HCT116 (cell line): Measurements from ENCODE around the gene NACC2.

Experiments
- POLR2AphosphoS5 ChIP-seq: IDR thresholded peaks from 2 replicates; pipeline ENCODE4 v1.6.1; 2011; ENCODE audit warnings: mild to moderate bottlenecking, low read depth, low read length, moderate library complexity
- TCF7L2 ChIP-seq: IDR thresholded peaks from 2 replicates; pipeline ENCODE4 v1.7.0; 2011; ENCODE audit warnings: borderline replicate concordance, inconsistent platforms; ENCODE audit not compliant: insufficient read depth, insufficient read length; ENCODE audit errors: extremely low read depth
- ZFX ChIP-seq: fragments of 450-650 bp; IDR thresholded peaks from 2 replicates; pipeline ENCODE4 v1.6.1; 2017
- TF ChIP-seq, protein P1 (sequence below), 3 experiments: fragments of 200-600 bp in 1 of 3; sonication (generic) in 1 of 3; IDR thresholded peaks in 2 of 3; conservative IDR thresholded peaks in 1 of 3; 2 replicates each; pipeline ENCODE4 v1.5.1; 2012 to 2017; ENCODE audit warnings: low read depth in 2 of 3, low read length in 2 of 3, antibody characterized with exemption in 1 of 3, borderline replicate concordance in 1 of 3, control low read depth in 1 of 3, mild to moderate bottlenecking in 1 of 3, mixed read lengths in 1 of 3, mixed run types in 1 of 3, moderate library complexity in 1 of 3; ENCODE audit not compliant: insufficient read depth in 1 of 3

DNA sequence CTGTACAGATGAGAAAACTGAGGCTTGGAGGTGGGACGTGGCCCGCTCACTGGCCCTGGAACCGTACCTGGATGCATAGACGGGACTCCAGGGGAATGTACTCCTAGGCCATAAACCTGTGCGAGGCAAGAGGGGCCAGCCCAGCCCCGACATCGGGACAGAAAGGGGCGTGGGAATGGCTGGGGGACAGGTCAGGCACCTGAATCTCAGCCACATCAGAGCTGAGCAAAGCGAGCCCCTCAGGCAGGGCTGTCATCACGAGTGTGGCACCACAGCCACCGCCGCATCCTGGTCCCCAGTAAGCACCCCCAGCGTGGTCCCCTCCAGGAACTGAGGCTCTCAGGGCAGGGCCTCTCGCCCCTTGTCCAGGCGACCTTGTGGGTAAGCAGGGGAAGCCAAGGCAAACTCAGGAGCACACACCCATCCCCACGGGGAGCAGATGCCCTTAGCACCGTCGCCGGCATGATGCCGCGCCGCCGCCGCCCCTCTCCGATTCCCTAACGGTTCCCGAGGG, 16.5 kb downstream of the NACC2 start:
- no peak for TF ChIP-seq TCF7L2
- TF ChIP-seq, protein P1, sequence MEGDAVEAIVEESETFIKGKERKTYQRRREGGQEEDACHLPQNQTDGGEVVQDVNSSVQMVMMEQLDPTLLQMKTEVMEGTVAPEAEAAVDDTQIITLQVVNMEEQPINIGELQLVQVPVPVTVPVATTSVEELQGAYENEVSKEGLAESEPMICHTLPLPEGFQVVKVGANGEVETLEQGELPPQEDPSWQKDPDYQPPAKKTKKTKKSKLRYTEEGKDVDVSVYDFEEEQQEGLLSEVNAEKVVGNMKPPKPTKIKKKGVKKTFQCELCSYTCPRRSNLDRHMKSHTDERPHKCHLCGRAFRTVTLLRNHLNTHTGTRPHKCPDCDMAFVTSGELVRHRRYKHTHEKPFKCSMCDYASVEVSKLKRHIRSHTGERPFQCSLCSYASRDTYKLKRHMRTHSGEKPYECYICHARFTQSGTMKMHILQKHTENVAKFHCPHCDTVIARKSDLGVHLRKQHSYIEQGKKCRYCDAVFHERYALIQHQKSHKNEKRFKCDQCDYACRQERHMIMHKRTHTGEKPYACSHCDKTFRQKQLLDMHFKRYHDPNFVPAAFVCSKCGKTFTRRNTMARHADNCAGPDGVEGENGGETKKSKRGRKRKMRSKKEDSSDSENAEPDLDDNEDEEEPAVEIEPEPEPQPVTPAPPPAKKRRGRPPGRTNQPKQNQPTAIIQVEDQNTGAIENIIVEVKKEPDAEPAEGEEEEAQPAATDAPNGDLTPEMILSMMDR (IDR thresholded peaks at IDR 0.05 in 2 of 3, conservative IDR thresholded peaks at IDR 0.05 in 1 of 3; ENCODE audit: borderline replicate concordance in 1 of 3, insufficient read depth in 1 of 3, low read depth in 2 of 3, low read length in 2 of 3), result no peak
- TF ChIP-seq POLR2AphosphoS5, result no peak
- no peak for TF ChIP-seq ZFX
